ENCODE results near the gene CLTB. TPM values are rescaled to one million over a fixed set of nuclear protein-coding genes. Genes with fewer than 3 reads are reported as not detected.
"Not testable (repeated sequence)": the region's sequence is repeated elsewhere in the genome, so short reads cannot be mapped to it uniquely, and the experiment has no call there.

Gene CLTB, protein sequence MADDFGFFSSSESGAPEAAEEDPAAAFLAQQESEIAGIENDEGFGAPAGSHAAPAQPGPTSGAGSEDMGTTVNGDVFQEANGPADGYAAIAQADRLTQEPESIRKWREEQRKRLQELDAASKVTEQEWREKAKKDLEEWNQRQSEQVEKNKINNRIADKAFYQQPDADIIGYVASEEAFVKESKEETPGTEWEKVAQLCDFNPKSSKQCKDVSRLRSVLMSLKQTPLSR
- total RNA-seq (2014; rRNA removed), result 138 and 149 TPM in 2 replicates
- polyA plus RNA-seq (2012), result 235 TPM

DNA sequence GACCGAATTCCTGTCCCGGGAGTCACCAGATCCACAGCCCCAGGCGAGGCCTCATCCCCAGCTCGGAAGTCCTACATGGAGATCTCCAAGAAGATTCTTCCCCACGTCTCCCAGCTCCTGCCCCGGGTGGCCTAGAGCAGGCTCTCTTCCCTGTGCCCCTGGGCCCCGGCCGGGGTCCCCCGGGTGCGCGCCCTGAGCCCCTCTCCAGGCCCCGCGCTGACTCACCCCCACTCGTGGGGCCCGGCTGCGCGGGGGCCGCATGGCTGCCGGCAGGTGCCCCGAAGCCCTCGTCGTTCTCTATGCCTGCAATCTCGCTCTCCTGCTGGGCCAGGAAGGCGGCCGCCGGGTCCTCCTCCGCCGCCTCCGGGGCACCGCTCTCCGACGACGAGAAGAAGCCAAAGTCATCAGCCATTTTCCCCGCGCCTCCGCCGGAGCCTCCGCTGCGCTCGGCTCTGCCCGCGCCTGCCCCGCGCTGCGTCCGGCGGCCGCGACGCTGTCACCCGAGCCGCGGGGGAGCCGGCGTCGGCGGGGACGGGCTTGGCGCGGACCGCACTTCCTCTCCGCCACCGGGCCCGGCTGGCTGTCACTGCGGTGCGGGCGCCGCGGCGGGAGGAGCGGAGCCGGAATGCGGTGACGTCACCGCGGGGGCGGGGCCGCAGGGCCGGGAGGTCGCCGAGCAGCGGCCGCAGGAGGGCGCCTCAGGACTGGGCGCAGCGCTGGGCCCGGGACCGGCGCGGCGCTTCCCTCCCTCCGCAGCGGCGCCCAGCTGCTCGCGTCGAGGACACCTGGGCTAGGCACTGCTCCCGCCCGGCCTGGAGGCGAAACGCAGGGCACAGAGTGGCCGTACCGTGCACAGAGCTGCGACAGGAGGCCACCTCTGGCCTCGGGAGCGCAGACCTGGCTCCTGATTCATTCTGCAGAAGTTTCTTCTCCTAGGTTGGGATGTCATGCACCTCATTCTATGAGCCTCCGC is at the start of gene CLTB:
TSS of gene CLTB (minus strand) at position 588 of the 973 bp plus-strand sequence. CDS start at position 412, 176 bp downstream.
- peak; percentile 73 for DNase-seq (ENCODE audit: low read depth)

DNA sequence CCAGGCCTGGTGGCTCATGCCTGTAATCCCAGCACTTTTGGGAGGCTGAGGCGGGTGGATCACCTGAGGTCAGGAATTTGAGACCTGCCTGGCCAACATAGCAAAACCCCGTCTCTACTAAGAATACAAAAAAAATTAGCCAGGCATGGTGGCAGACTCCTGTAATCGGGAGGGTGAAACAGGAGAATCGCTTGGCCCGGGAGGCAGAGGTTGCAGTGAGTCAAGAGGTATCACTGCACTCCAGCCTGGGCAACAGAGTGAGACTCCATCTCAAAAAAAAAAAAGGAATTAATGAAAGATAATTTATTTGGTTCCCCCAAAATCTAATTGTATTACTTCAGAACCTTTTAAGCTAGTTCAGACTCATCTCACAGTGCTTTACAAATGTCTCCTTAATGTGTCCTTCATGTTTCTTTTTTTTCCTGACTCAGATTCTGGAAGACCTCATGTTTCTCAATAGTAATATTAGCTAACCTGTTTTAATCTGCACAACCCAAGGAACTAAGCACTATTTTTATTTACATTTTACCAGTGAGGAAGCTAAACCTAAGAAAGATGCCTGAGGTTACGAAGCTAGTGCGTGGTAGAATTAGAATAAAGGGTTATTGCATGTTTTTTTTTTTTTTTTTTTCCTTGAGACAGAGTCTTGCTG is 46.9 kb upstream of the CLTB start:
- no peak for DNase-seq (ENCODE audit: low read depth)

DNA sequence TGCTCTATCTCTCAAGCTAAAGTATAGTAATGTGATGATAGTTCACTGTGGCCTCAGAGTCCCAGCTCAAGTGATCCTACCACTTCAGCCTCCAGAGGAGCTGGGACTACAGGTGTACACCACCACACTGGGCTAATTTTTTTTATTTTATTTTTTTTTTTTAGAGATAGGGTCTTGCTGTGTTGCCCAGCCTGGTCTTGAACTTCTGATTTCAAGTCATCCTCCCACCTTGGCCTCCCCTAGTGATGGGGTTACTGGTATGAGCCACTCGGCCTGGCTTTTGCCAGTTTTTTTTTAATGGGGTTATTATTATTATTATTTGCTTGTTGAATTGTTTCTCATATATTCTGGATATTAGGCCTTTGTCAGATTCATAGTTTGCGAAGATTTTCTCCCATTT is 45.0 kb upstream of the CLTB start:
- no peak for DNase-seq (ENCODE audit: low read depth)

DNA sequence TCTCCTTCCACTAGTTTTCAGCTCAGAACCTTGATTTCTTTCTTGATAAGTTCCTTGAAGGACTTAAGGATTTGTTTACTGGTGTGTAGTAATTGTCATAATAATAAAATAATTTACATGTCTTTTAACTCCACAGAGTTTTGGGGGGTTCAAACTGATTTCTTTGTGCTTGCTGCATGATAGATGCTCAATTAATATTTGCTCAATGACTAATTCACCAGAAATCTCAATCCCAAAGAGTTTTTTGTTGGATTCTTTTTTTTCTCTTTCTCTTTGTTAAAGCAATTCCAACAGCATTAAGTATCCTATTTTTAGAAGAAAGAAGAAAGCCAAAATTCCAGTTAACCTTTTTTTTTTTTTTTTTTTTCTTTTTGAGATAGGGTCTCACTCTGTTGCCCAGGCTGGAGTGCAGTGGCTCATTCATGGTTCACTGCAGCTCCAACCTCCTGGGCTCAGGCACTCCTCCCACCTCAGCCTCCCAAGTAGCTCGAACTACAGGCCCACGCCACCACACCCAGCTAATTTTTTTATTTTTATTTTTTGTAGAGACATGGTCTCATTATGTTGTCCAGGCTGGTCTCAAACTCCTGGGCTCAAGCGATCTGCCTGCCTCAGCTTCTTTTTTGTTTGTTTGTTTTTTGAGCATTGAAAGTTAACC is 42.7 kb upstream of the CLTB start:
- no peak for DNase-seq (ENCODE audit: low read depth)

DNA sequence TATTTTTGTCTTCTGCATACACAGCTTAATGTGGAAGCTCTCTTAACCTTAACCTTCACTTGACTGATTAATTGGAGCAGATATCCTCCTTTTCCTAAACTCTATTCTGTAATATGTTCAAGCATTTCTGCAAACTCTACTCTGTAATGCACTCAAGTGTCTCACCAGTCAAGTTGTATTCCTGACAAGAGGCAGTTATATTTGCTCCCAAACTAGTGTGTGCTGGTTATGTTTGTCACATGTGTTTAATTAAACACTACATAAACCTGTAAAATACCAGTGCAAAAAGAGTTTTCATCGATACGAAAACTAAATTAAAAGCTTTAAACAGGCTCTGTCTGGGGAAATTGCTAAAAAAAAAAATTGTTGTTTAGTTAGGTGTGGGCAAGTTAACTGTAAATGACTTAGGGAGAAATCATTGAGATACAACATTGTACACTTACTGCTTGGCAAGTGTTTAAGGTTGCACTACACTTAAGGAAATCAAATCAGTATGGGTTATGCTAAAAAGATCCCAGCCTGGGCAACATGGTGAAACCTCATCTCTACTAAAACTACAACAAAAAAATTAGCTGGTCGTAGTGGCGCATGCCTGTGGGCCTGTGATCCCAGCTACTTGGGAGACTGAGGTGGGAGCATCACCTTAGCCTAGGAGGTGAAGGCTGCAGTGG is 38.5 kb upstream of the CLTB start:
- no peak for DNase-seq (ENCODE audit: low read depth)

DNA sequence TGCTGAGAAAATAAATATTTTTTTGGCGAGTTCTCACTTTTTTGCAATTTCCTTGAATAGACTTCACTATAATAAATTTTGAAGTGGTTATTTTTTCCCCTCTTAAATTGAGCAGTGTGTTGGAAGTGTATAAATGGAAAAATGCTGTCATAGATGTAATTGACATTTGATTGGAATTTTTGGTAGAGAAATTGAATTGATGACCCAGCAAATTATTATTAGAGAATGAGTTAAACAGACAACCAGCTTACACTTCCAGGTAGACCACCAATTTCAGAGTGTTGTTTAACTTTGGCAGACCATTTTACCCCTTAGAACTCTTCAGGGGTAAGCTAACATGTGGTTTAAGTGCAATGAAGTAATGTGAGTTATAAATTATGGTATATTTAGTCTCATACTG is 33.7 kb upstream of the CLTB start:
- no peak for DNase-seq (ENCODE audit: low read depth)

DNA sequence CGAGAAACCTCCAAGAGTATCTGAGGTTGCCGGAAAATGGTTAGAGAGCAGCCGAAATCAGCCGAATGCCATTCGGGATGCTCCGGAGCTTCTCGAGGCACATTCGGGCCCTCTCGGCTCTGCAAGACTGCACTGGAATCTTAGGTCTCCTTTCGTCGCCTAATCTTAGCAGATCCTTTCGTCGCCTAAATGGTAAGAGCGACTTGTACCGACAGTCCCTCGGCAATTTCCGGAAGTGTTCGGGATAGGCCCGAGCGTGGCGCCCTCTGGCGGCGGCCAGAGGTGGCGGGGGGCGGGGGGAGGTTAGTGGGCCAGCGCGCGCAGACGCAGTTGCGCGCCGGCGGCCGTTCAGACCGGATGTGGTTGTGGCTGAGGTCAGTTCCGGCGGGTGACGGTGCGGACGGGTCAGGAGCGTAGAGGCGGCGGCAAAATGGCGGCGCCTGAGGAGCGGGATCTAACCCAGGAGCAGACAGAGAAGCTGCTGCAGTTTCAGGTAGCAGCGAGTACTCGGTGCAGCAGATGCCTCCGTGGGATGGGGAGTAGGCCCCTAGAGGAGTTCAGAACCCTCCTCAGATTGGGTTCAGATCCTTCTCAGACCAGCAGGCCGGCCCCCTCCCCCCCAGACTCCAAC is 31.8 kb upstream of the CLTB start, which contains the start of gene FAF2:
TSS of gene FAF2 (plus strand) at position 408 of the 631 bp plus-strand sequence. CDS start at position 431, 23 bp downstream.
- peak; percentile 99 for DNase-seq (ENCODE audit: low read depth)

DNA sequence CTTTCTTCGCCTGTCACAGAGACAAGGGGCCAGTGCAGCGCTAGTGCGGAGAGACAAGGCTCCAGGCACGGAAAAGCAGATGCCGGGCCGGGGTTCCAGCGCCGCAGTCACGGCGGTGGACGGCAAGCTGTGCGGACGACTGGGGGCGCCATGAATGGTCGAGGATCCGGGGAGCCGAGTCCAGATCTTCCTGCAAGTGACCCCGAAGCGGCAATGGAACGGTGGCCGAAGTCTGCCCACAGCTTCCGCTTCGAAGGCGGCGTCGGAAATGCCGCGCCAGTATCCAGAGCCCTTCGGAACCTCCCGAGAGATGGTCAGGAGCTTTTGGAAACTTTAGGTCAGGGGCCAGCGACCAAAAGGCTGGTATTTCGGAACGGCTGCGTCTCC is 31.2 kb upstream of the CLTB start:
- no peak for DNase-seq (ENCODE audit: low read depth)

DNA sequence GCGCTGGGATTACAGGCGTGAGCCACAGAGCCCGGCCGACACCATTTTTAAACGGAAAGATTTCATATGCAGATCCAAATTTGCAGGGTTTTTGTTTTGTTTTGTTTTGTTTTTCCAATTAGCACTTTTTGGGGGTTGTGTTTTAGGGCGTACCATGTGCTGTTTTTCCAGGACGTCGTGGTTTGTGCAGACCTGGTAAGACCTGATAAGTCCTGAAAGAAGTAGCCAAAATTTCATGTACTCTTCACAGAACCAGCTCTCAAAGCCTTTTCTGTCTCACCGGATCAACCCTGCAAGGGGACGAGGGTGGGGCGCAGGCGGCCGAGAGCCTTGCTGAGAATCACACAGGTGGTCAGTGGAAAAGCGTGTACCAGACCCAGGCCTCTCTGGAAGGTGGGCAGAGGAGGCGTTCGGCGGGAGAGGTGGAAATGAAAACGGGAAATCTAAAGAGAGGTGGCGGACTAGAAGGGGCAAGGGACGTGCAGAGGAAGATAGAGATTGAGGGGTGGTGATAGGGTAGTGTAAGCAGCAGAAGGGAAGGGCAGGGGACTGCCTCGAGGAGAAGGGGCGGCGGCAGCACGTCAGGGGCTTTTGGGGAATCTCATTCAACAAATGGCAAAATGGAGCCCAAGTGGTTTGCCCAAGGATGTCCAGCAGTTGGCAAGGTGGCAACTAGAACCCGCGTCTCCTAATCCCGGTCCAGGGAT is 30.7 kb upstream of the CLTB start:
- no peak for DNase-seq (ENCODE audit: low read depth)

DNA sequence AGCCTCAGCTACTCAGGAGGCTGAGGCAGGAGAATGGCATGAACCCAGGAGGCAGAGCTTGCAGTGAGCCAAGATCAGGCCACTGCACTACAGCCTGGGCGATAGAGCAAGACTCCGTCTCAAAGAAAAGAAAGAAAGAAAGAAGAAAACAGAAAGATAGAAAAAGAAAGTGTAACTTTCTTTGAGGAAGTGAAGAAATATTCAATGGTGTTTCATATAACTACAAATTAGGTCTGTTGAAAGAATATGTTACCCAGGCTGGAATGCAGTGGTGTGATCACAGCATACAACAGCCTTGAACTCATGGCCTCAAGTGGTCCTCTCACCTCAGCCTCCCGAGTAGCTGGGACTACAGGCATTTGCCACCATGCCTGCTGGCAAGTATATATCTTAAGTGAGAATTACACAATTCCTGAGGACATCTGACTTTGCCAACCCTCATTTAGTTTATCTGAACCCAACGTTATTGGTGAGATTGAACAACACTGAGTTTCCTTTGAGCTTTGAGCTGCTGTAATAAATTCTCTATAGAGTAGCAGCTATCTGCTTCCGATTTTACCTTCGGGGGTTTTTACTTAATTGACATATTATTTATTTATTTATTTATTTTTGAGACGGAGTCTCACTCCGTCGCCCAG is 29.8 kb upstream of the CLTB start:
- DNase-seq (ENCODE audit: low read depth), result no peak

DNA sequence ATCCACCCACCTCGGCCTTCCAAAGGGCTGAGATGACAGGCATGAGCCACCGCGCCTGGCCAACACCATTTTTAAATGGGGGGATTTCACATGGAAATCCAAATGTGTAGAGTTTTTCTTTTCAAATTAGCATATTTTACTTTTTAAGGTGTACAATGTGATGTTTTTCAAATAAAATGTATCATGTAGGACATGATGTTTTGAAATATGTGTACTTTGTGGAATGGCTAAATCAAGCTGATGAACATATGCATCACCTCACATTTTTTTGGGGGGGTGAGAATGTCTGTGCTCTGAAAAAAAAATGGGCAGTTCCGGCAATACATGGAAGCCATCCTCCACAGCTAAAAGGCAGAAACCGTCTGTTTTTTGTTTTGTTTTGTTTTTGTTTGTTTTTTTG is 28.4 kb upstream of the CLTB start:
- DNase-seq (ENCODE audit: low read depth), result no peak

DNA sequence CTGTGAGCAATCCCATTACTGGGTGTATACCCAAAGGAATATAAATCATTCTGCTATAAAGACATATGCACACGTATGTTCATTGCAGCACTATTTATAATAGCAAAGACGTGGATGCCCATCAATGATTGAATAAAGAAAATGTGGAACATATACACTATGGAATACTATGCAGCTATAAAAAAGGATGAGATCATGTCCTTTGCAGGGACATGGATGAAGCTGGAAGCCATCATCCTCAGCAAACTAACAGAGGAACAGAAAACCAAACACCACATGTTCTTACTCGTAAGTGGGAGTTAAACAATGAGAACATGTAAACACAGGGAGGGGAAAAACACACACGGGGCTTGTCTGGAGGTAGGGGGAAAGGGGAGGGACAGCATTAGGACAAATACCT is 26.6 kb upstream of the CLTB start:
- DNase-seq (ENCODE audit: low read depth), result not testable (repeated sequence)

DNA sequence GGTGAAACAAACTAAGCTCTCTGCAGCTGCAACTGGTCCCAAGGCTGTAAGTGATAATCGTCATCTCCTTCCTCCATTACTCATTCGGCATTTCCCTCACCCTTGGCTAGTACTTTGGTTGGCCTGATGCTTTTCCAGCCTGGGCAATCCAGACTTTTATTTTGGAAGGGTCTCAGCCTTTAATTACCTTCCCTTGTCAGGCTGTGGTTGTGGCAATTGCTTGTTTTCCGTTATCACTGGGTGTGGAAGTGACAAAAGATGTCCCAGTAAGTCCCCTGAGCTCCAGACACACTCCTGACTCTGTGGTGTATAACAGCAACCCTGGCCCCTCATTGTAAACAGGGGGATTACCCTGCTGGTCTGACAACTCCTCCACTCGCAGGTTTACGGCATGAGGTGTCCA is 25.6 kb upstream of the CLTB start:
- no peak for DNase-seq (ENCODE audit: low read depth)

DNA sequence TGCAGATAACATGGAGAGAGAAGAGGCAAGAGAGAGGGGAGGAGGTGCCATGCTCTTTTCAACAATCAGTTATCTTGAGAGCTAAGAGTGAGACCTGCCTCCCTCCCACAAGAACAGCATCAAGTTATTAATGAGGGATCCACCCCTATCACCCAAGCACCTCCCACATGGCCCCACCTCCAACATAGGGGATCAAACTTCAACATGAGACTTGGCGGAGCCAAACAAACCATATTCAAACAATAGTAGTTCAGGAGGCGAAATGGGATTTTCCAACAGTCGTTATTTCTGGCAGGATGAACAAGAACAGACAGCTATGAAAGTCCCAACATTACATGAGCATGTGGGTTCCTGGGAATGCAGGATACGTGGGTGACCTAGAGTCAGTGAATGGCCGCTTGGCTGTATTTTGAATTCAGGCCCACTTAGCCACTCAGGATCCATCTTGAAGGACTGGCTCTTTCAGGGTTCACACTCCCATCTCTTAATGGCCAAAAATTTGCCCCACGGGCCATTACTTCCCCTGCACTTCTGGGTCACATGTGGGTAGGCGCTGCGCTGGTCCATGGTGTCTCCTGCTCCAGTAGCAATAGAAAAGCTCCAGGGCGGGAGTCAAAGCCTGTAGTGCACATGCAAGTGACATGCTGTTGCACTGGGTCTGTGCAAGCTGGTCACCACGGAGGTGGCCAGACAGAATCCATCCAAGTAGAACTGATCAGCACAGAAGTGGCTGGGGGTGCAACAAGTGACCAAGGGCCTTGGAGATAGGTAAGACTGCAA is 24.8 kb upstream of the CLTB start:
- DNase-seq (ENCODE audit: low read depth), result no peak

DNA sequence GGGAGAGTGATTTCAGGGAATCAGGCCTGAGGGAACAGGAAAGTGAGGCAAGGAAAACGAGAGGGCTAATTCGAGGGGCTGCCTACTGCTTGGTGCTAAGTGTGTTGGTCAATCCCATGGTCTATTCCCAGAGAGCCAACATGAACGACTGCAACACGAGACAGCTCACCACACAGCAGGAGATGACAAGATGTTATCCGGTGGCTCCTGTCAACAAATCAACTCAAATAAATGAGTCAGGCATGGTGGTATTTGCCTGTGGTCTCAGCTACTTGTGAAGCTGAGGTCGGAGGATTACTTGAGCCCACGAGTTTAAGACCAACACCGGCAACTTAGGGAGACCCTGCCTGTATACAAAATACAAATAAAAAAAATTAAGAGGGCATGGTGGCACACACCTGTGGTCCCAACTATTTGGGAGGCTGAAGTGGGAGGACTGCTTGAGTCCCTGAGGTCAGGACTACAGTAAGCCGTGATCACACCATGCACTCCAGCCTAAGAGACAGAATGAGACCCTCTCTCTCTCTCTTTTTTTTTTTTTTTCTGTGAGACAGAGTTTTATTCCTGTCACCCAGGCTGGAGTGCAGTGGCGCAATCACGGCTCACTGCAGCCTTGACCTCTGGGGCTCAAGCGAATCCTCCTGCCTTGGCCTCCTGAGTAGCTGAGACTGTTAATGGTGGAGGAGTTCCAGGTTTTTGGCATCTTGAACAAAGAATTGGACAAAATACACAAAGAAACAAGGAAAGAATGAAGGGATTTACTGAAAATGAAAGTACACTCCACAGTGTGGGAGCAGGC is 22.8 kb upstream of the CLTB start:
- peak; percentile 85 for DNase-seq (ENCODE audit: low read depth)

DNA sequence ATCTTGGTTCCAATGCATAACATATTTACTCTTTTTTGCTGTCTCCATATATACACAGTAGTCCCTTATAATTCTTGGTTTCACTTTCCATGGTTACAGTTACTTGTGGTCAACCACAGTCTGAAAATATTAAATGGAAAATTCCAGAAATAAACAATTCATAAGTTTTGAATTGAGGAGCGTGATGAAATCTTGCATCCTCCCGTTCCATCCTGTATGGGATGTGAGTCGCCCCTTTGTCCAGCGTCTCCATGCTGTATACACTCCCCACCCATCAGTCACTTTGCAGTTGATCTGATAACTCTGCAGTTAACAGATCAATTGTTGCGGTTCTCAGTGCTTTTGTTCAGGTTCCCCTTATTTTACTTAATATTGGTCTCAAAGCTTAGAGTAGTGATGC is 20.3 kb upstream of the CLTB start:
- DNase-seq (ENCODE audit: low read depth), result peak; percentile 63

DNA sequence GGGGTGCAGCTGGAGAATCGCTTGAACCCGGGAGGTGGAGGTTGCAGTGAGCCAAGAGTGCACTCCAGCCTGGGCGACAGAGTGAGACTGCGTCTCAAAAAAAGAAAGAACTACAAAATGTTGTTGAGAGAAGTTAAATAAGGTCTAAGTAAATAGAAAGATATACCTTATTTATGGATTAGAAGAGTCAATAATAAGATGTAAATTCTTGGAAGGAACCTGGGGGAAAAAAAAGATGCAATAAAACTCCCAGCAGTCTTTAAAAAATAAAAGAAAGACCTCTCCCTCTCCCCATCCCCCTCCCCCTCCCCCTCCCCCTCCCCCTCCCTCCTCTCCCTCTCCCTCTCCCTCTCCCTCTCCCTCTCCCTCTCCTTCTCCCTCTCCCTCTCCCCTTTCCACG is 16.4 kb upstream of the CLTB start:
- no peak for DNase-seq (ENCODE audit: low read depth)

DNA sequence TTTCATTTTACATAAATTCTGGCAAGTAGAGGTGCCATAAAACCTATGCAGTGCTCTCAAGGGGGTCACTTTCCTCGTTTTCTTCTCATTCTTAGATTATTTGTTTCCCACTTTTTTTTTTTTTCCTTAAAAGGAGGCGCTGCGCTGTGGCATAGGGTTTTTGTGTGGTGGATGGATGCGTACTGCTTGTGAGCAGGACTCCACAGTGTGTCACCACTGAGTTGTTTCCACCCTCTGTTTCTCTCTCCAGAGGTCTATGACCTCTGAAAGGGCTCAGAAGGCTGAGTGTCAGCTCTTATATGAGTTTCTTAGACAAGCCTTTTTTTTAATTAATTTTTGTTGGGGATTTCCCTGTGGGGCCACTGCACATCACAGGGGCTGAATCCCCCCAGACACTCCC is 13.6 kb upstream of the CLTB start:
- peak; percentile 34 for DNase-seq (ENCODE audit: low read depth)
